ENCODE measurements around the gene MAN1C1. TPM values are rescaled to one million over a fixed set of nuclear protein-coding genes. Genes with fewer than 3 reads are reported as not detected.

The MAN1C1 gene
- total RNA-seq, 1 experiment from 2014 or later = 16.8 TPM

DNA sequence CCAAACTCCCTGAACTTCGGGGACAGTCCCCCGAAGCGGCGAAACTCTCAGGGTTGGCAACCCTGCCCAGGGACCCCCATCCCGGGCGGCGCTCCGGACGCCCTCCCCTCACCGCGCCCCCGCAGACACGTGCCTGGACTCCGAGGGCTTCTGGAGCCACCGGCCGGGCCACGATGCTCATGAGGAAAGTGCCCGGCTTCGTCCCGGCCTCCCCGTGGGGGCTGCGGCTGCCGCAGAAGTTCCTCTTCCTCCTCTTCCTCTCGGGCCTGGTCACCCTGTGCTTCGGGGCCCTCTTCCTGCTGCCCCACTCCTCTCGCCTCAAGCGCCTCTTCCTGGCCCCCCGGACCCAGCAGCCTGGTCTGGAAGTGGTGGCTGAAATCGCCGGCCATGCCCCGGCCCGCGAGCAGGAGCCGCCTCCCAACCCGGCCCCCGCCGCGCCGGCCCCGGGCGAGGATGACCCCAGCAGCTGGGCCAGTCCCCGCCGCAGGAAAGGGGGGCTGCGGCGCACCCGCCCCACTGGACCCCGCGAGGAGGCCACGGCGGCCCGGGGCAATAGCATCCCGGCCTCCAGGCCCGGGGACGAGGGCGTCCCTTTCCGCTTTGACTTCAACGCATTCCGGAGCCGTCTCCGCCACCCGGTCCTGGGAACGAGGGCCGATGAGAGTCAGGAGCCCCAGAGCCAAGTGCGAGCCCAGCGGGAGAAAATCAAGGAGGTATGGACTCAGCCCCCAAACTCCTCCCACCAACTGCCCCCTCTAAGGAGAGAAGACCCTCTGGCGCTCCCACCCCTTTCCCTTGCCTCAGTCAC is 1.2 kb downstream of the MAN1C1 start:
- TF ChIP-seq KAT7 (CRISPR knock-in tag; IDR thresholded peaks at IDR 0.05; ENCODE audit: borderline replicate concordance) = 0 out of 2 replicates have a peak, but pooled peaks have one; percentile 25
- TF ChIP-seq, protein P1, sequence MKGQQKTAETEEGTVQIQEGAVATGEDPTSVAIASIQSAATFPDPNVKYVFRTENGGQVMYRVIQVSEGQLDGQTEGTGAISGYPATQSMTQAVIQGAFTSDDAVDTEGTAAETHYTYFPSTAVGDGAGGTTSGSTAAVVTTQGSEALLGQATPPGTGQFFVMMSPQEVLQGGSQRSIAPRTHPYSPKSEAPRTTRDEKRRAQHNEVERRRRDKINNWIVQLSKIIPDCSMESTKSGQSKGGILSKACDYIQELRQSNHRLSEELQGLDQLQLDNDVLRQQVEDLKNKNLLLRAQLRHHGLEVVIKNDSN (CRISPR knock-in tag; IDR thresholded peaks at IDR 0.05) = peak; percentile 26; the same call in 1 of the 2 replicates
- TF ChIP-seq, protein P2, sequence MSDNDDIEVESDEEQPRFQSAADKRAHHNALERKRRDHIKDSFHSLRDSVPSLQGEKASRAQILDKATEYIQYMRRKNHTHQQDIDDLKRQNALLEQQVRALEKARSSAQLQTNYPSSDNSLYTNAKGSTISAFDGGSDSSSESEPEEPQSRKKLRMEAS (CRISPR knock-in tag; IDR thresholded peaks at IDR 0.05) = peak; percentile 57; the same call in 1 of the 2 replicates
- TF ChIP-seq, protein P3, sequence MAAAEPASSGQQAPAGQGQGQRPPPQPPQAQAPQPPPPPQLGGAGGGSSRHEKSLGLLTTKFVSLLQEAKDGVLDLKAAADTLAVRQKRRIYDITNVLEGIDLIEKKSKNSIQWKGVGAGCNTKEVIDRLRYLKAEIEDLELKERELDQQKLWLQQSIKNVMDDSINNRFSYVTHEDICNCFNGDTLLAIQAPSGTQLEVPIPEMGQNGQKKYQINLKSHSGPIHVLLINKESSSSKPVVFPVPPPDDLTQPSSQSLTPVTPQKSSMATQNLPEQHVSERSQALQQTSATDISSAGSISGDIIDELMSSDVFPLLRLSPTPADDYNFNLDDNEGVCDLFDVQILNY (CRISPR knock-in tag; IDR thresholded peaks at IDR 0.05) = 0 out of 2 replicates have a peak, but pooled peaks have one; percentile 28
- TF ChIP-seq ATF1 (CRISPR knock-in tag; IDR thresholded peaks at IDR 0.05) = no peak
- Mint-ChIP-seq H3K27ac (no peak overlapping the region), H3K4me1 (peaks cover 28% of the 10 kb centered on the region), H3K4me3 (peak overlapping the region; percentile 76), H3K27me3 (ENCODE audit: low read depth) (peaks cover 42% of the 10 kb centered on the region), H3K9me3 (no peaks in the 10 kb centered on the region), H3K36me3 (no peaks in the 10 kb centered on the region)
- no peak for ATAC-seq
- ChIA-PET POLR2A (interaction anchor here (0.6 kb wide), 1 partner anchor 202 kb away, joined by 3 read pairs; the partner anchor contains the start of gene MTFR1L), CTCF (interaction anchor here (0.7 to 4.5 kb wide), 25 partner anchors 10 to 274 kb away, joined by 3 to 43 read pairs (median 5); partner anchors contain the start of gene SELENON)
- peak; percentile 56 for DNase-seq (ENCODE audit: low spot score)

DNA sequence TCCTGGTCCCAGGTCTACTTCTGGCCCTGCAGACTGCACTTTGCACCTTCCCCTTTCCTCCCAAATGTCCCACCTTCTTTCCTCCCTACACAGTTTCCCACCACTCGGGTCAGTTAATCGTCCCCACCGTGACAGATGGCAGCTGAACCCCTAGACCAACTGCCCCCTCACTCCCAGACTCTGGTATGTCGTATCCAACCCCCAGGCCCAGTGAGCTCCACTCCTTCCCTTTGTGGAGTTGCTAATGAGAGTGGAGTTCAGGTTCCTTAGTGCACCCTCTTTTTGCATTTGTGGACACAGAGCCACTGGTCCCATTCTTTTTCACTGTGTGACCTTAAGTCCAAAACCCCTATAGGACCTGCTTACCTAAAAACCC is 1.8 kb downstream of the MAN1C1 start:
- H3K27me3 Mint-ChIP-seq (ENCODE audit: low read depth) = peaks cover 40% of the 10 kb centered on the region
- H3K36me3 Mint-ChIP-seq = no peaks in the 10 kb centered on the region
- H3K4me1 Mint-ChIP-seq = peaks cover 28% of the 10 kb centered on the region
- TF ChIP-seq TEAD4 (CRISPR knock-in tag; IDR thresholded peaks at IDR 0.05) = no peak
- no peak for TF ChIP-seq NR1H2 (CRISPR knock-in tag; IDR thresholded peaks at IDR 0.05)
- TF ChIP-seq SP1 (CRISPR knock-in tag; conservative IDR thresholded peaks at IDR 0.05) = 0 out of 2 replicates have a peak, but pooled peaks have one; percentile 37
- TF ChIP-seq CREB1 (CRISPR knock-in tag; IDR thresholded peaks at IDR 0.05) = no peak
- TF ChIP-seq NFE2L1 (CRISPR knock-in tag; IDR thresholded peaks at IDR 0.05) = 0 out of 2 replicates have a peak, but pooled peaks have one; percentile 20
- no peaks in the 10 kb centered on the region for H3K9me3 Mint-ChIP-seq
- DNase-seq (ENCODE audit: low spot score) (no peak), ATAC-seq (no peak)
- ChIA-PET CTCF (interaction anchor here (0.6 to 4.5 kb wide), 36 partner anchors 10 to 274 kb away, joined by 3 to 43 read pairs (median 4); partner anchors contain the start of genes LDLRAP1, MTFR1L and SELENON), POLR2A (no interaction called here)
- H3K4me3 Mint-ChIP-seq = peak overlapping the region; percentile 76
- H3K27ac Mint-ChIP-seq = no peak overlapping the region

DNA sequence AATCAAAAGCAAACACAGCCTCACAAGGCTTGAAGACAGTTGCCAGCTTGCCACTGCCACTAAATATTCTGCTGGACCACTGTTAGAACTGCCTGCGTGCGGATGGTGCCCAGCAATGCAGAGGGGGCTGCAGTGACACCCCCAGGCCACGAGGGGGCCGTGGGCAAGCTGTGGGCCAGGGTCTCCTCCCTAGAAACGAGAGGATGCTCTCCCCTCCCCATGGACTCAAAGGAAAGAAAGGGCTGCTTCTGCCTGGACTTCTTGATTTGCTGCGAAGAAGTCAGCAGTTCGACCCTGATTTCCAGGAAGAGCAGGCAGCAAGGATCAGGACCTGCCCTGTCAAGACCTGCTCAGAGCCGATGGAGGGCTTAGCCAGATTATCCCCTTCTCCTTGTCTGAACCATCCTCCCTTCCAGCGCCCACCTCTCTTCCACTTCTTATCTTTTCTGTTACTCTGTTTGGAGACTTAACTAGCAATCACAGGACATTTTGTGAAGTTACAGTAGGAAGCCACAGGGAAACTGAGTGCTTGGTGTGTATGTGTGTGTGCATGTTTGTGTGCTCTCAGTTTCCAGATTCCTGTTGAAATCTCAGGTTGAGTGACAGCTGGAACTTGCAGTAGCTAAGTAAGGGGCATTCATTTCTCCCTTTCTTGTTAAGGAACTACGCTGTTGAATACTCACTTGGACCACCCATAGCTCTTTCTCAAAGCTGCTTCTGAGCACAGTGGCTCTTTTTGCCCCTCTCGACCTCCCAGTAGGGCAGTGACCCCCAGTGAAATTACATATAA is 2.7 kb downstream of the MAN1C1 start:
- Mint-ChIP-seq H3K36me3 (no peaks in the 10 kb centered on the region), H3K4me3 (peak overlapping the region; percentile 76), H3K4me1 (peaks cover 31% of the 10 kb centered on the region), H3K27me3 (ENCODE audit: low read depth) (peaks cover 33% of the 10 kb centered on the region), H3K27ac (no peak overlapping the region), H3K9me3 (no peaks in the 10 kb centered on the region)
- ATAC-seq (peak; percentile 32), DNase-seq (ENCODE audit: low spot score) (peak; percentile 84)
- POLR2A ChIA-PET = interaction anchor here (0.5 kb wide), 1 partner anchor 936 kb away, joined by 3 read pairs; no protein-coding TSS in a partner anchor
- CTCF ChIA-PET = interaction anchor here (0.5 to 4.5 kb wide), 41 partner anchors 11 to 489 kb away, joined by 3 to 43 read pairs (median 4); partner anchors contain the start of genes LDLRAP1, MTFR1L and SELENON
- TF ChIP-seq ZNF263 (CRISPR knock-in tag; IDR thresholded peaks at IDR 0.05; ENCODE audit: low read depth) (no peak), OVOL2 (CRISPR knock-in tag; IDR thresholded peaks at IDR 0.05; ENCODE audit: borderline replicate concordance) (no peak), FOXK1 (CRISPR knock-in tag; IDR thresholded peaks at IDR 0.05) (0 out of 2 replicates have a peak, but pooled peaks have one; percentile 23)
- TF ChIP-seq, protein P4, sequence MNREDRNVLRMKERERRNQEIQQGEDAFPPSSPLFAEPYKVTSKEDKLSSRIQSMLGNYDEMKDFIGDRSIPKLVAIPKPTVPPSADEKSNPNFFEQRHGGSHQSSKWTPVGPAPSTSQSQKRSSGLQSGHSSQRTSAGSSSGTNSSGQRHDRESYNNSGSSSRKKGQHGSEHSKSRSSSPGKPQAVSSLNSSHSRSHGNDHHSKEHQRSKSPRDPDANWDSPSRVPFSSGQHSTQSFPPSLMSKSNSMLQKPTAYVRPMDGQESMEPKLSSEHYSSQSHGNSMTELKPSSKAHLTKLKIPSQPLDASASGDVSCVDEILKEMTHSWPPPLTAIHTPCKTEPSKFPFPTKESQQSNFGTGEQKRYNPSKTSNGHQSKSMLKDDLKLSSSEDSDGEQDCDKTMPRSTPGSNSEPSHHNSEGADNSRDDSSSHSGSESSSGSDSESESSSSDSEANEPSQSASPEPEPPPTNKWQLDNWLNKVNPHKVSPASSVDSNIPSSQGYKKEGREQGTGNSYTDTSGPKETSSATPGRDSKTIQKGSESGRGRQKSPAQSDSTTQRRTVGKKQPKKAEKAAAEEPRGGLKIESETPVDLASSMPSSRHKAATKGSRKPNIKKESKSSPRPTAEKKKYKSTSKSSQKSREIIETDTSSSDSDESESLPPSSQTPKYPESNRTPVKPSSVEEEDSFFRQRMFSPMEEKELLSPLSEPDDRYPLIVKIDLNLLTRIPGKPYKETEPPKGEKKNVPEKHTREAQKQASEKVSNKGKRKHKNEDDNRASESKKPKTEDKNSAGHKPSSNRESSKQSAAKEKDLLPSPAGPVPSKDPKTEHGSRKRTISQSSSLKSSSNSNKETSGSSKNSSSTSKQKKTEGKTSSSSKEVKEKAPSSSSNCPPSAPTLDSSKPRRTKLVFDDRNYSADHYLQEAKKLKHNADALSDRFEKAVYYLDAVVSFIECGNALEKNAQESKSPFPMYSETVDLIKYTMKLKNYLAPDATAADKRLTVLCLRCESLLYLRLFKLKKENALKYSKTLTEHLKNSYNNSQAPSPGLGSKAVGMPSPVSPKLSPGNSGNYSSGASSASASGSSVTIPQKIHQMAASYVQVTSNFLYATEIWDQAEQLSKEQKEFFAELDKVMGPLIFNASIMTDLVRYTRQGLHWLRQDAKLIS (CRISPR knock-in tag; IDR thresholded peaks at IDR 0.05; ENCODE audit: borderline replicate concordance) = no peak
- TF ChIP-seq, protein P5, sequence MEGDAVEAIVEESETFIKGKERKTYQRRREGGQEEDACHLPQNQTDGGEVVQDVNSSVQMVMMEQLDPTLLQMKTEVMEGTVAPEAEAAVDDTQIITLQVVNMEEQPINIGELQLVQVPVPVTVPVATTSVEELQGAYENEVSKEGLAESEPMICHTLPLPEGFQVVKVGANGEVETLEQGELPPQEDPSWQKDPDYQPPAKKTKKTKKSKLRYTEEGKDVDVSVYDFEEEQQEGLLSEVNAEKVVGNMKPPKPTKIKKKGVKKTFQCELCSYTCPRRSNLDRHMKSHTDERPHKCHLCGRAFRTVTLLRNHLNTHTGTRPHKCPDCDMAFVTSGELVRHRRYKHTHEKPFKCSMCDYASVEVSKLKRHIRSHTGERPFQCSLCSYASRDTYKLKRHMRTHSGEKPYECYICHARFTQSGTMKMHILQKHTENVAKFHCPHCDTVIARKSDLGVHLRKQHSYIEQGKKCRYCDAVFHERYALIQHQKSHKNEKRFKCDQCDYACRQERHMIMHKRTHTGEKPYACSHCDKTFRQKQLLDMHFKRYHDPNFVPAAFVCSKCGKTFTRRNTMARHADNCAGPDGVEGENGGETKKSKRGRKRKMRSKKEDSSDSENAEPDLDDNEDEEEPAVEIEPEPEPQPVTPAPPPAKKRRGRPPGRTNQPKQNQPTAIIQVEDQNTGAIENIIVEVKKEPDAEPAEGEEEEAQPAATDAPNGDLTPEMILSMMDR (IDR thresholded peaks at IDR 0.05) = peak; percentile 99
- TF ChIP-seq, protein P6, sequence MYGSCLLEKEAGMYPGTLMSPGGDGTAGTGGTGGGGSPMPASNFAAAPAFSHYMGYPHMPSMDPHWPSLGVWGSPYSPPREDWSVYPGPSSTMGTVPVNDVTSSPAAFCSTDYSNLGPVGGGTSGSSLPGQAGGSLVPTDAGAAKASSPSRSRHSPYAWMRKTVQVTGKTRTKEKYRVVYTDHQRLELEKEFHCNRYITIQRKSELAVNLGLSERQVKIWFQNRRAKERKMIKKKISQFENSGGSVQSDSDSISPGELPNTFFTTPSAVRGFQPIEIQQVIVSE (CRISPR knock-in tag; IDR thresholded peaks at IDR 0.05; ENCODE audit: borderline replicate concordance) = no peak

Measured in WTC11 (cell line).